ENCODE measurements around the gene MICAL2. TPM values are rescaled to one million over a fixed set of nuclear protein-coding genes. Genes with fewer than 3 reads are reported as not detected.

The MICAL2 gene
- total RNA-seq, 2 experiments from 2014 or later, result 213 to 220 TPM

GRCh38 chr11:12253843-12254281 lies 143.5 kb downstream of the MICAL2 start:
- POLR2A ChIA-PET, result no interaction called here
- Mint-ChIP-seq H3K27me3 (no peaks in the 10 kb centered on the region), H3K27ac (no peak overlapping the region), H3K36me3 (peaks cover 26% of the 10 kb centered on the region), H3K9me3 (no peaks in the 10 kb centered on the region), H3K4me3 (no peak overlapping the region), H3K4me1 (ENCODE audit: low read depth) (no peaks in the 10 kb centered on the region)
- intact Hi-C loops (cut with micrococcal nuclease), result no loop called here
- DNase-seq, result no peak
- CTCF ChIA-PET, result interaction anchor here (0.9 to 1.3 kb wide), 3 partner anchors 16 to 206 kb away, joined by 3 to 5 read pairs (median 4); no protein-coding TSS in a partner anchor

GRCh38 chr11:12258451-12258850 lies 148.1 kb downstream of the MICAL2 start:
- intact Hi-C loops (cut with micrococcal nuclease), result no loop called here
- DNase-seq, result no peak

GRCh38 chr11:12259956-12260355 lies 149.6 kb downstream of the MICAL2 start:
- H3K36me3 Mint-ChIP-seq, result peaks cover 54% of the 10 kb centered on the region
- intact Hi-C loops (cut with micrococcal nuclease), result no loop called here
- no peaks in the 10 kb centered on the region for H3K4me1 Mint-ChIP-seq (ENCODE audit: low read depth)

More at GRCh38 chr11:12258451-12258850, 148.1 kb downstream of the MICAL2 start:
- POLR2A ChIA-PET, result no interaction called here
- Mint-ChIP-seq H3K27me3 (no peaks in the 10 kb centered on the region), H3K36me3 (peaks cover 50% of the 10 kb centered on the region), H3K27ac (no peak overlapping the region), H3K4me3 (no peak overlapping the region), H3K4me1 (ENCODE audit: low read depth) (no peaks in the 10 kb centered on the region), H3K9me3 (no peaks in the 10 kb centered on the region)
- CTCF ChIA-PET, result no interaction called here

GRCh38 chr11:12260731-12261521 lies 150.5 kb downstream of the MICAL2 start:
- peaks cover 50% of the 10 kb centered on the region for H3K36me3 Mint-ChIP-seq

More at GRCh38 chr11:12259956-12260355, 149.6 kb downstream of the MICAL2 start:
- no peaks in the 10 kb centered on the region for H3K9me3 Mint-ChIP-seq
- ChIA-PET POLR2A (no interaction called here), CTCF (interaction anchor here (0.6 to 1.3 kb wide), 3 partner anchors 9 to 109 kb away, joined by 3 to 4 read pairs (median 3); no protein-coding TSS in a partner anchor)
- no peaks in the 10 kb centered on the region for H3K27me3 Mint-ChIP-seq
- DNase-seq, result no peak
- no peak overlapping the region for H3K27ac Mint-ChIP-seq
- H3K4me3 Mint-ChIP-seq, result no peak overlapping the region

GRCh38 chr11:12261551-12261950 lies 151.2 kb downstream of the MICAL2 start:
- Mint-ChIP-seq H3K27ac (no peak overlapping the region), H3K27me3 (no peaks in the 10 kb centered on the region), H3K36me3 (peaks cover 47% of the 10 kb centered on the region), H3K9me3 (no peaks in the 10 kb centered on the region), H3K4me1 (ENCODE audit: low read depth) (no peaks in the 10 kb centered on the region), H3K4me3 (no peak overlapping the region)
- ChIA-PET CTCF (interaction anchor here (1.3 to 2.5 kb wide), 4 partner anchors 20 to 217 kb away, joined by 3 to 7 read pairs (median 5); no protein-coding TSS in a partner anchor), POLR2A (no interaction called here)
- intact Hi-C loops (cut with micrococcal nuclease), result no loop called here
- no peak for DNase-seq

More at GRCh38 chr11:12260731-12261521, 150.5 kb downstream of the MICAL2 start:
- H3K4me1 Mint-ChIP-seq (ENCODE audit: low read depth), result no peaks in the 10 kb centered on the region
- H3K27me3 Mint-ChIP-seq, result no peaks in the 10 kb centered on the region
- no peak overlapping the region for H3K4me3 Mint-ChIP-seq
- POLR2A ChIA-PET, result interaction anchor here (0.8 kb wide), 1 partner anchor 200 kb away, joined by 3 read pairs; no protein-coding TSS in a partner anchor
- no peak for DNase-seq
- CTCF ChIA-PET, result interaction anchor here (1.3 to 2.5 kb wide), 4 partner anchors 21 to 217 kb away, joined by 3 to 7 read pairs (median 5); no protein-coding TSS in a partner anchor
- H3K27ac Mint-ChIP-seq, result no peak overlapping the region
- H3K9me3 Mint-ChIP-seq, result no peaks in the 10 kb centered on the region
- intact Hi-C loops (cut with micrococcal nuclease), result no loop called here

- no peak for DNase-seq
- Mint-ChIP-seq H3K4me1 (ENCODE audit: low read depth) (no peaks in the 10 kb centered on the region), H3K27me3 (no peaks in the 10 kb centered on the region), H3K36me3 (peaks cover 38% of the 10 kb centered on the region), H3K4me3 (no peak overlapping the region), H3K9me3 (no peaks in the 10 kb centered on the region), H3K27ac (no peak overlapping the region)
- POLR2A ChIA-PET, result no interaction called here
- intact Hi-C loops (cut with micrococcal nuclease), result no loop called here
- CTCF ChIA-PET, result interaction anchor here (0.7 to 2.5 kb wide), 4 partner anchors 18 to 219 kb away, joined by 3 to 7 read pairs (median 5); no protein-coding TSS in a partner anchor
These were observed 152.8 kb downstream of the MICAL2 start for GRCh38 chr11:12263141-12263693.

GRCh38 chr11:12264361-12264760 lies 154.0 kb downstream of the MICAL2 start:
- no peaks in the 10 kb centered on the region for H3K4me1 Mint-ChIP-seq (ENCODE audit: low read depth)
- H3K27ac Mint-ChIP-seq, result no peak overlapping the region
- H3K9me3 Mint-ChIP-seq, result no peaks in the 10 kb centered on the region
- H3K4me3 Mint-ChIP-seq, result no peak overlapping the region
- peaks cover 30% of the 10 kb centered on the region for H3K36me3 Mint-ChIP-seq
- DNase-seq, result no peak
- ChIA-PET POLR2A (no interaction called here), CTCF (interaction anchor here (0.6 kb wide), 1 partner anchor 16 kb away, joined by 3 read pairs; no protein-coding TSS in a partner anchor)
- intact Hi-C loops (cut with micrococcal nuclease), result no loop called here
- H3K27me3 Mint-ChIP-seq, result no peaks in the 10 kb centered on the region

- Mint-ChIP-seq H3K9me3 (no peaks in the 10 kb centered on the region), H3K27ac (no peak overlapping the region), H3K27me3 (no peaks in the 10 kb centered on the region), H3K36me3 (peaks cover 24% of the 10 kb centered on the region), H3K4me1 (ENCODE audit: low read depth) (no peaks in the 10 kb centered on the region), H3K4me3 (no peak overlapping the region)
- intact Hi-C loops (cut with micrococcal nuclease), result no loop called here
- POLR2A ChIA-PET, result no interaction called here
- DNase-seq, result no peak
- CTCF ChIA-PET, result interaction anchor here (1.2 to 3.8 kb wide), 2 partner anchors 15 to 218 kb away, joined by 4 to 13 read pairs; no protein-coding TSS in a partner anchor
These were observed 155.7 kb downstream of the MICAL2 start for GRCh38 chr11:12266132-12266531.

GRCh38 chr11:12266943-12267342 lies 156.6 kb downstream of the MICAL2 start:
- no peak overlapping the region for H3K27ac Mint-ChIP-seq
- no peaks in the 10 kb centered on the region for H3K27me3 Mint-ChIP-seq
- peaks cover 15% of the 10 kb centered on the region for H3K36me3 Mint-ChIP-seq
- no peak overlapping the region for H3K4me3 Mint-ChIP-seq
- H3K9me3 Mint-ChIP-seq, result no peaks in the 10 kb centered on the region
- intact Hi-C loops (cut with micrococcal nuclease), result no loop called here
- POLR2A ChIA-PET, result no interaction called here
- DNase-seq, result no peak
- CTCF ChIA-PET, result interaction anchor here (1.2 to 3.8 kb wide), 2 partner anchors 15 to 219 kb away, joined by 4 to 13 read pairs; no protein-coding TSS in a partner anchor
- no peaks in the 10 kb centered on the region for H3K4me1 Mint-ChIP-seq (ENCODE audit: low read depth)

GRCh38 chr11:12267921-12268320 lies 157.5 kb downstream of the MICAL2 start:
- Mint-ChIP-seq H3K27ac (no peak overlapping the region), H3K4me3 (no peak overlapping the region), H3K4me1 (ENCODE audit: low read depth) (no peaks in the 10 kb centered on the region), H3K9me3 (no peaks in the 10 kb centered on the region), H3K36me3 (peaks cover 9% of the 10 kb centered on the region), H3K27me3 (no peaks in the 10 kb centered on the region)
- intact Hi-C loops (cut with micrococcal nuclease), result no loop called here
- ChIA-PET POLR2A (no interaction called here), CTCF (interaction anchor here (3.8 kb wide), 1 partner anchor 14 kb away, joined by 13 read pairs; no protein-coding TSS in a partner anchor)
- no peak for DNase-seq

GRCh38 chr11:12269104-12269441 lies 158.7 kb downstream of the MICAL2 start:
- ChIA-PET CTCF (interaction anchor here (0.6 to 3.8 kb wide), 4 partner anchors 9 to 224 kb away, joined by 3 to 13 read pairs (median 3); no protein-coding TSS in a partner anchor), POLR2A (no interaction called here)
- no peak overlapping the region for H3K4me3 Mint-ChIP-seq
- no peaks in the 10 kb centered on the region for H3K36me3 Mint-ChIP-seq
- DNase-seq, result no peak
- no peak overlapping the region for H3K27ac Mint-ChIP-seq
- H3K27me3 Mint-ChIP-seq, result no peaks in the 10 kb centered on the region
- H3K9me3 Mint-ChIP-seq, result no peaks in the 10 kb centered on the region
- H3K4me1 Mint-ChIP-seq (ENCODE audit: low read depth), result no peaks in the 10 kb centered on the region
- intact Hi-C loops (cut with micrococcal nuclease), result no loop called here

GRCh38 chr11:12269446-12270214 lies 159.2 kb downstream of the MICAL2 start:
- Mint-ChIP-seq H3K36me3 (no peaks in the 10 kb centered on the region), H3K4me3 (no peak overlapping the region), H3K4me1 (ENCODE audit: low read depth) (no peaks in the 10 kb centered on the region), H3K9me3 (no peaks in the 10 kb centered on the region), H3K27ac (no peak overlapping the region), H3K27me3 (no peaks in the 10 kb centered on the region)
- DNase-seq, result no peak
- CTCF ChIA-PET, result interaction anchor here (0.9 to 1.1 kb wide), 2 partner anchors 10 to 12 kb away, joined by 3 read pairs; no protein-coding TSS in a partner anchor
- intact Hi-C loops (cut with micrococcal nuclease), result no loop called here
- POLR2A ChIA-PET, result no interaction called here

Data from activated CD4-positive, alpha-beta memory T cell treated with anti-CD3 and anti-CD28 coated beads for 36 hours (primary cell).